Measurements from ENCODE around the gene ICAM1. TPM values are rescaled to one million over a fixed set of nuclear protein-coding genes. Genes with fewer than 3 reads are reported as not detected.

The ICAM1 gene
- total RNA-seq, 1 experiment from 2014 or later = 2.3 TPM

DNA sequence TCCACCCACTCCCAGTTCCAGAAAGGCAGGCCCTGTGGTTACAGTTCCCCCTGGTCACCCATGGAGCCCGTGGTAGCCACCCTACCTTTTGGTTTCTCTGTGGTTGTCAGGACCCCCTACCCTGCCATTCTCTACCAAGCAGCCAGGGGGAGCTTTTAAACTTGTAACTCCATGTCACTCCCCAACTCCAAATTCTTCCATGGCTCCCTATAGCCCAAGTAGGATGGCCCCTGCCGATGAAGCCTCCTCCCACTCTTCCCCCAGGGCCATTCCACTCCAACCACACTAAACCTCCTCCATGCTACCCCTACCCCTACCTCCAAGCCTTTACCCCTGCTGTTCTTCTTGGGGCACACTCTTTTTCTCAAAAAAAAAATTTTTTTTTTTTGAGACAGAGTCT, 42.0 kb upstream of the ICAM1 start:
- Histone ChIP-seq H3K18ac (ENCODE audit: insufficient read length, low read depth, low read length) (no peak overlapping the region), H3K56ac (ENCODE audit: insufficient read length, low read depth, low read length) (no peak overlapping the region), H3K4ac (ENCODE audit: low read depth, low read length) (no peak overlapping the region), H3K9me3 (ENCODE audit: control insufficient read depth, low read depth, low read length) (no peaks in the 10 kb centered on the region), H4K91ac (ENCODE audit: insufficient read length, low read depth, low read length) (no peak overlapping the region), H4K20me1 (ENCODE audit: control insufficient read depth, insufficient read depth, insufficient read length) (no peaks in the 10 kb centered on the region), H2BK120ac (ENCODE audit: low read depth, low read length, poor library complexity, severe bottlenecking) (no peak overlapping the region), H3K14ac (ENCODE audit: insufficient read depth, low read length) (no peak overlapping the region), H4K8ac (replicated peaks; ENCODE audit: insufficient read length, low read depth, low read length) (no peak overlapping the region), H3T11ph (ENCODE audit: low read length) (no peak overlapping the region), H2BK5ac (ENCODE audit: insufficient read length, low read length) (no peak overlapping the region), H3K23me2 (ENCODE audit: insufficient read length, low read depth, low read length, poor library complexity, severe bottlenecking) (peaks cover 13% of the 10 kb centered on the region), H2AFZ (ENCODE audit: low read length) (no peak overlapping the region), H3K23ac (ENCODE audit: insufficient read length, low read depth, low read length) (no peak overlapping the region), H3K9ac (ENCODE audit: extremely low read depth, insufficient read length, low read length) (no peak overlapping the region), H3K4me1 (ENCODE audit: insufficient read depth, low read length) (no peaks in the 10 kb centered on the region), H3K79me1 (ENCODE audit: insufficient read depth, low read depth, low read length, poor library complexity, severe bottlenecking) (no peaks in the 10 kb centered on the region), H2BK20ac (ENCODE audit: low read depth, low read length, poor library complexity, severe bottlenecking) (no peak overlapping the region), H2BK12ac (ENCODE audit: insufficient read length, low read depth, low read length) (no peak overlapping the region), H3K79me2 (ENCODE audit: insufficient read depth, low read length) (no peaks in the 10 kb centered on the region), H3K27ac (ENCODE audit: insufficient read length, low read depth, low read length) (no peak overlapping the region), H3K27me3 (ENCODE audit: insufficient read depth, low read length) (no peaks in the 10 kb centered on the region), H2AK5ac (ENCODE audit: insufficient read length, low read length) (no peak overlapping the region), H4K5ac (ENCODE audit: insufficient read length, low read depth, low read length) (no peak overlapping the region), H2BK15ac (ENCODE audit: low read depth, low read length) (no peak overlapping the region), H3K4me2 (ENCODE audit: insufficient read depth, insufficient read length, low read length) (no peak overlapping the region)
- no CpG with 5 or more reads among the region's 2 CpGs for WGBS (ENCODE audit: extremely low coverage, insufficient read length, low lambda C conversion rate)
- no peak overlapping the region for H3K27ac Mint-ChIP-seq
- peaks cover 2 to 7% (median 5%) of the 10 kb centered on the region in 3 experiments; a peak in 5 of 7 replicates for H3K36me3 Mint-ChIP-seq (ENCODE audit: insufficient read depth in 1 of 3, low read depth in 3 of 3)
- TF ChIP-seq, protein P1, sequence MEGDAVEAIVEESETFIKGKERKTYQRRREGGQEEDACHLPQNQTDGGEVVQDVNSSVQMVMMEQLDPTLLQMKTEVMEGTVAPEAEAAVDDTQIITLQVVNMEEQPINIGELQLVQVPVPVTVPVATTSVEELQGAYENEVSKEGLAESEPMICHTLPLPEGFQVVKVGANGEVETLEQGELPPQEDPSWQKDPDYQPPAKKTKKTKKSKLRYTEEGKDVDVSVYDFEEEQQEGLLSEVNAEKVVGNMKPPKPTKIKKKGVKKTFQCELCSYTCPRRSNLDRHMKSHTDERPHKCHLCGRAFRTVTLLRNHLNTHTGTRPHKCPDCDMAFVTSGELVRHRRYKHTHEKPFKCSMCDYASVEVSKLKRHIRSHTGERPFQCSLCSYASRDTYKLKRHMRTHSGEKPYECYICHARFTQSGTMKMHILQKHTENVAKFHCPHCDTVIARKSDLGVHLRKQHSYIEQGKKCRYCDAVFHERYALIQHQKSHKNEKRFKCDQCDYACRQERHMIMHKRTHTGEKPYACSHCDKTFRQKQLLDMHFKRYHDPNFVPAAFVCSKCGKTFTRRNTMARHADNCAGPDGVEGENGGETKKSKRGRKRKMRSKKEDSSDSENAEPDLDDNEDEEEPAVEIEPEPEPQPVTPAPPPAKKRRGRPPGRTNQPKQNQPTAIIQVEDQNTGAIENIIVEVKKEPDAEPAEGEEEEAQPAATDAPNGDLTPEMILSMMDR (conservative IDR thresholded peaks at IDR 0.05) = peak; percentile 66
- H3K9me3 Mint-ChIP-seq = no peaks in the 10 kb centered on the region
- no peaks in the 10 kb centered on the region; the same call in none of the 2 replicates for H3K27me3 Mint-ChIP-seq (ENCODE audit: low read depth)
- H3K4me1 Mint-ChIP-seq = peaks cover 8 to 16% of the 10 kb centered on the region in 2 experiments
- peak overlapping the region in 1 of 2 experiments; percentile 63; a peak in 1 of 5 replicates for H3K4me3 Mint-ChIP-seq
- peak; percentile 66 for DNase-seq
